BLaER1 treated with 17β-estradiol and CSF1 and Interleukin-3, amounts not matched to agents 10 nM and 100 nM (cell line): ENCODE measurements around the gene COL9A3.

Experiments used
- H3K27ac ChIP-seq, 11 experiments: shearing (Covaris generic); formaldehyde crosslinking; 2 replicates each; pipeline ENCODE4 v1.8.1; 2022
- H3K27me3 ChIP-seq, 11 experiments: shearing (Covaris generic); formaldehyde crosslinking; 2 replicates each; pipeline ENCODE4 v1.8.1; 2022
- H3K36me3 ChIP-seq, 11 experiments: shearing (Covaris generic); formaldehyde crosslinking; 2 replicates each; pipeline ENCODE4 v1.8.1; 2022
- H3K4me1 ChIP-seq, 10 experiments: shearing (Covaris generic); formaldehyde crosslinking; 2 replicates each; pipeline ENCODE4 v1.8.1; 2022
- H3K4me2 ChIP-seq, 11 experiments: shearing (Covaris generic); formaldehyde crosslinking; 2 replicates each; pipeline ENCODE4 v1.8.1; 2022
- H3K4me3 ChIP-seq, 10 experiments: shearing (Covaris generic); formaldehyde crosslinking; 2 replicates each; pipeline ENCODE4 v1.8.1; 2022
- H3K9ac ChIP-seq, 11 experiments: shearing (Covaris generic); formaldehyde crosslinking; 2 replicates each; pipeline ENCODE4 v1.8.1; 2022
- H3K9me3 ChIP-seq, 11 experiments: shearing (Covaris generic); formaldehyde crosslinking; replicated peaks in 1 of 11; 2 replicates each; pipeline ENCODE4 v1.8.1; 2022
- H4K20me1 ChIP-seq, 11 experiments: shearing (Covaris generic); formaldehyde crosslinking; 2 replicates each; pipeline ENCODE4 v1.8.1; 2022
- Cebpa-rat ChIP-seq, 11 experiments: shearing (Covaris generic); IDR thresholded peaks; 2 replicates each; pipeline ENCODE4 v1.8.1; 2022

COL9A3 gene

DNA sequence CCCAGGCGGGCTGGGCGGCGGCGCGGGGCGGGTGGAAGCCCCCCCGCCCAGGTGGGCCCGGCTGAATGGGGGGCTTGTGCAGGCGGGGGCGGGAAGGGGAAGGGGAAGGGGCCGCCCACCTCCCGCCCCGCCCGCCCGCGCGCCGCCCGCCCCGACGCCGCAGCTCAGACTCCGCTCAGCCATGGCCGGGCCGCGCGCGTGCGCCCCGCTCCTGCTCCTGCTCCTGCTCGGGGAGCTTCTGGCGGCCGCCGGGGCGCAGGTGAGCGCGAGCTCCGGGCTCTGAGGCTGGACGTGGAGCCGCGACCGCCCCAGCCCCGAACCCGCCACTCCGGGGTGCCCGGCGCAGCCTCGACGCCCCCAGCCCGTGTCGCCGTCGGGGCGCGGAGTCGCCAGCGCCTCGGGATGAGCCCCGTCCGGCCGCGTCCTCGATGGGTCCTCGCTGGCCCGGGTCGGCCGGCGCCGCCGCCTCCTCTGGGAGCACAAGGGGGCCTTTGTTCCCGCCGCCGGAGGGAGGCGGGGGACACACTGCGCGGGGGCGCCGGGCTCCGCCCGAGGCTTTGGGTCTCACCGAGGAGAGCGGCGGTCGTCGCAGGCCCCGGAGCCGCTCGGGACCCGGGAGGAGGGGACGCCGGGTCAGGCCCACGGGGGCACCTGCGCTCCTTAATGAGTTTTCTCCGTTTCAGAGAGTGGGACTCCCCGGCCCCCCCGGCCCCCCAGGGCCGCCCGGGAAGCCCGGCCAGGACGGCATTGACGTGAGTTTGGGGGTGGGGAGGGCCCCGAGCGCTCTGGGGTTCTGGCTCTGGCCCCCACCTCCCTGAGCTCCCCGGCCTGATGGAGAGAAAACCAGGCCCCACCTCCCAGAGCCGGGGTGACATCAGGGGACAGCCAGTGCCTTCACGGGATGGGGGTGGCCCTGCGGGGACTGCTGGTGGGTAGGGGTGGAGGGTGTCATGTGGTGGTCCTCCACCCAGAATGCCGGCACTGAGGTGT lies at the start of gene COL9A3:
COL9A3 (plus strand) TSS at position 167 of the 990 bp plus-strand sequence; CDS start at position 182, 15 bp downstream.
- Histone ChIP-seq H3K36me3 (peaks cover 16 to 24% (median 20%) of the 10 kb centered on the region in 11 experiments), H3K4me1 (peaks cover 57 to 94% (median 90%) of the 10 kb centered on the region in 10 experiments), H3K4me2 (peak within 1 kb of the TSS; percentile 85 to 99 (median 95)), H3K27me3 (peaks cover 65 to 77% (median 71%) of the 10 kb centered on the region in 11 experiments), H4K20me1 (peaks cover 34 to 94% (median 74%) of the 10 kb centered on the region in 11 experiments), H3K9me3 (no peaks in the 10 kb centered on the region), H3K4me3 (peak within 1 kb of the TSS; percentile 35 to 66 (median 53)), H3K9ac (peak within 1 kb of the TSS; percentile 17 to 78 (median 57); a peak in 18 of 22 replicates), H3K27ac (peak within 1 kb of the TSS in 3 of 11 experiments; percentile 35 to 47 (median 40); a peak in 6 of 22 replicates)
- TF ChIP-seq Cebpa-rat (IDR thresholded peaks at IDR 0.05), result no peak

DNA sequence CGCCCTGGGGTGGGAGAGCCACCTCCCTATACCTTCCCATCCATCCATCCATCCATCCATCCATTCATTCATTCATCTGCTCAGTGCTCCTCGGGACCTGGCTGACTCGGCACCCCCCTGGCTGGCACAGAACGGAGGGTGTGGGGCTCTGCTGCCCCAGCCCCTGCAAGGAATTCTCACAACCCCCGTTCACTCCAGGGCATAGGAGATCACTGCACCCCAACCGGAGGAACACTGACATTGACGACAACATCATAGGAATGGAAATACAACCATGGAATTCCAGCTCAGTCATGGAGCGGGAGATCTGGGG lies 48.7 kb upstream of the COL9A3 start:
- Histone ChIP-seq H3K36me3 (no peaks in the 10 kb centered on the region), H4K20me1 (no peaks in the 10 kb centered on the region), H3K9me3 (no peaks in the 10 kb centered on the region), H3K4me3 (no peak overlapping the region), H3K27ac (peak overlapping the region in 3 of 11 experiments; percentile 28 to 53 (median 47); a peak in 2 of 22 replicates), H3K9ac (peak overlapping the region in 1 of 11 experiments; percentile 50; a peak in 1 of 22 replicates), H3K4me1 (peaks cover 23 to 87% (median 69%) of the 10 kb centered on the region in 10 experiments), H3K27me3 (no peaks in the 10 kb centered on the region), H3K4me2 (peak overlapping the region in 8 of 11 experiments; percentile 14 to 59 (median 50); a peak in 14 of 22 replicates)
- TF ChIP-seq Cebpa-rat (IDR thresholded peaks at IDR 0.05), result no peak

DNA sequence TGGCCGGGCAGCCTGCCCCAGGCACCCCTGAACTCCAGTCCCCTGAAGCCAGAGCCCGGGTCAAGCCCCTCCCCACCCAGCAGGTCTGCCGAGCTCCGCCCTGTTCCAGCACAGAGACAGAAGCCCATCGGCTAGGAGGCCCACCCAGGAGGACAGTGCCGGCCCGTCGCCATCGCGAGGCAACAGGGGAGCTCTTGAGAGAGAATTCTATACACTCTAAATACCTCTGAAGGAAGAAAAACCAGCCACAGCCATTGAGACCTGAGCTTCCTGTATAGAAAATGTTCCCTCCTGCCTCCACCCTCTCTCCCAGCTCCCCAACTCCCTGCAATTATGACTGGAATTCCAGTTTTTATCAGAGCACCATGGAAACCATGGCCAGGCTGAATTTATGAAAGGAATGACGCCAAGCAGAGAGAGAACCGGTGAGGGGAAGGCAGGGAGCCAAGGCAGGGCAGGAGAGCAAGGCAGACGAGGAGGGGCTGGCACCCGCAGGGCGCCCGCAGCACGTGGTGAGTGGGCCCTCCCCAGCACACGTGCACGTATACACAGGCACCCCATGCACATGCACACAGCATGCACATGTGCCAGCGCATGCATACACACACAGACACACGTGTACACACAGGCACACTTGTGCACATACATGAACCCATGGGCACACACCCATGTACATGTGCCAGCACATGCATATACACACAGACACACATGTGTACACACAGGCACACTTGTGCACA lies 48.1 kb upstream of the COL9A3 start:
- no peaks in the 10 kb centered on the region for H3K36me3 ChIP-seq
- no peaks in the 10 kb centered on the region for H3K27me3 ChIP-seq
- no peak for TF ChIP-seq Cebpa-rat (IDR thresholded peaks at IDR 0.05)
- peak overlapping the region in 8 of 11 experiments; percentile 14 to 59 (median 50); a peak in 11 of 22 replicates for H3K4me2 ChIP-seq
- peak overlapping the region in 1 of 11 experiments; percentile 47; a peak in 1 of 22 replicates for H3K27ac ChIP-seq
- H3K9me3 ChIP-seq, result no peaks in the 10 kb centered on the region
- no peaks in the 10 kb centered on the region for H4K20me1 ChIP-seq
- H3K4me1 ChIP-seq, result peaks cover 27 to 92% (median 74%) of the 10 kb centered on the region in 10 experiments
- no peak overlapping the region for H3K9ac ChIP-seq
- no peak overlapping the region for H3K4me3 ChIP-seq

DNA sequence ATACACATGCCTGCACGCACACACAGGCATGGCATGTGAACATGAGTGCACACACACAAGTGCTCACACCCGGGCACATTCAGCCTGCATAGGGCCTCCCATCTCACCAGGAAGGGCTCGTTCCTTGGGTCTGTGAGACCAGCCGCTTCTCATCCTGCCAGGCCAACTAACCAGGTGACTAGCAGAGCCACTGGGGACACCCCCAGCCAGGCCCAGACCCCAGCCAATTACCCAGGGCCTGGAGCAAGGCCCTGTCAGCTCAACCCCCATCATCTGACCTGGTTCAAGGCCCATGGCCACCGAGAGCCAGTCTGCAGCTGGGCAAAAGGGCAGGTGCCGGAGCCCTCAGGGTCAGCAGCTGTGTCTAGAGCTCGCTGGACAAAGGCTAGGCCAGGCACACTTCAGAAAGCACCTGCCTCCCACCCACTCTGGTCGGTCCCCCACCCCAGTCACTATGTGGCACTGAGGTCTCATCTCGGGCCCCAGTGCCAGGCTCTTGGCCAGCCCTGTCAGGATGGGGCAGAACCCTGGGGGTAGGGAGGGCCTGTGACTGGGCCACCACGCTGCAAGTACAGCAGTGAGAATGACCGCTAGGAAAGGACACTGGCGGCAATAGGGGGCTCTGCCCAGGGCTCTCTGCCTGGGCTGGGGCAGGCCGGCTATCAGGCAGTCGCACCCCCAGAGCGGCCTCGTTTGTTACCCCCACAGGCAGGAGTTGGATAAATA lies 47.3 kb upstream of the COL9A3 start:
- peaks cover 35 to 97% (median 82%) of the 10 kb centered on the region in 10 experiments for H3K4me1 ChIP-seq
- H3K27me3 ChIP-seq, result no peaks in the 10 kb centered on the region
- H4K20me1 ChIP-seq, result no peaks in the 10 kb centered on the region
- no peak overlapping the region for H3K27ac ChIP-seq
- H3K36me3 ChIP-seq, result no peaks in the 10 kb centered on the region
- no peak for TF ChIP-seq Cebpa-rat (IDR thresholded peaks at IDR 0.05)
- no peak overlapping the region for H3K4me3 ChIP-seq
- H3K9me3 ChIP-seq, result no peaks in the 10 kb centered on the region
- H3K4me2 ChIP-seq, result peak overlapping the region in 4 of 11 experiments; percentile 52 to 92 (median 87); a peak in 2 of 22 replicates
- H3K9ac ChIP-seq, result no peak overlapping the region

DNA sequence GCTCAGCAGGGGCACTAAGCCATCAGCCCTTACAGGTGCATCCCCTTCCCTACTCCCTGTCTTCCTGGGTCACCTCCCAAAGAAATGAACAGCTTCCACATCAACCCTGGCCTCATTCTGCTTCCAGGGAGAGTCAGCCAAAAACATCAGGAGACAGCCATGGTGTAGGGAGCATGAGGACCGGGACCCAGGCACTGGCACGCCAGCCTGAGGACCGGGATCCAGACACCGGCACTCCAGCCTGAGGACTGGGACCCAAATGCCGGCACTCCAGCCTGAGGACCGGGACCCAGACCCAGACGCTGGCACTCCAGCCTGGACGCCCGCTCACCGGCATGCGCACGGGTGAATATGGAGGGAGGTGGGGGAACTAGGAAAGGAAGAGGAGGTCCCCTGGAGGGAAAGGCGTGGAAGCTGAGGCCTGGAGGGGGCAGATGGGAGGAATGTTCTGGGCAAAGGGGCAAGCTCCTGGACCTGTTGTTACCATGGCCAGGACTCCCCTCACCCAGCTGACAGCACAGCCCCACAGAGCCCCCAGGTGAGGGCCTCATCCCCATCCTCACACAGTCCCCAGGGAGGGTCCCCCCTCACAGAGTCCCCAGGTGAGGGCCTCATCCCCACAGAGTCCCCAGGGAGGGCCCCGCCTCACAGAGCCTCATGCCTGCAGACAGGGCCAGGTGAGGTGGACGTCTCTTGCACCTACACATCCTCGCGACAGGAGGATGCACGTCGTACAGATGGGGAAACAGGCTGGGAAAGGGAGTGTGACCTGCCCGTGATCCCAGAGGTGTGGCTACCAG lies 46.5 kb upstream of the COL9A3 start:
- no peaks in the 10 kb centered on the region for H4K20me1 ChIP-seq
- H3K9ac ChIP-seq, result 0 out of 22 replicates have a peak overlapping the region, but pooled peaks of 1 of the 11 experiments have one; percentile 6
- H3K9me3 ChIP-seq, result no peaks in the 10 kb centered on the region
- no peaks in the 10 kb centered on the region for H3K27me3 ChIP-seq
- no peak for TF ChIP-seq Cebpa-rat (IDR thresholded peaks at IDR 0.05)
- H3K4me3 ChIP-seq, result no peak overlapping the region
- H3K4me1 ChIP-seq, result peaks cover 43 to 97% (median 85%) of the 10 kb centered on the region in 10 experiments
- H3K36me3 ChIP-seq, result no peaks in the 10 kb centered on the region
- no peak overlapping the region for H3K27ac ChIP-seq
- H3K4me2 ChIP-seq, result peak overlapping the region in 10 of 11 experiments; percentile 33 to 92 (median 81); a peak in 17 of 22 replicates

DNA sequence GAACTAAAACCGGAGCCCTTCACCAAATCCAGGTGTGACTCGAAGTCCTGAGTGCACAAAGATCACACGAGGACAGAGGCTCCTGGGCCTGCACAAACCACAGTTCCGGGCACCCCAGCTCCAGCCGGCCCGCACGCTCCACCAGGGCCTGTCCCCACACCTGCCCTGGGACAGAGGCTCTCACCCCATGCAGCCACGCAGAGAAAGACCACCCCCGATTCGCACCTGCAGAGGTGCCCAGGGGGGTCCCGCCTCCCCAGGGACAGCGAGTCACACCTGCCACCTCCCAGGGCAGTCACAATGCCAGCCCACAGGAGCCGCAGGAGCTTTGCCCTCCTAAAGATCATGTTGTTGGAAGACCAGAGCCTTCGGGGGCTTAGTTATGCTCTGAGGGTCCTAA lies 45.9 kb upstream of the COL9A3 start:
- Histone ChIP-seq H3K4me3 (no peak overlapping the region), H3K4me1 (peaks cover 49 to 97% (median 87%) of the 10 kb centered on the region in 10 experiments), H3K9me3 (no peaks in the 10 kb centered on the region), H3K27me3 (no peaks in the 10 kb centered on the region), H3K4me2 (peak overlapping the region; percentile 33 to 92 (median 77); a peak in 18 of 22 replicates), H3K9ac (0 out of 22 replicates have a peak overlapping the region, but pooled peaks of 1 of the 11 experiments have one; percentile 6), H3K36me3 (no peaks in the 10 kb centered on the region), H4K20me1 (no peaks in the 10 kb centered on the region), H3K27ac (no peak overlapping the region)
- TF ChIP-seq Cebpa-rat (IDR thresholded peaks at IDR 0.05), result no peak

DNA sequence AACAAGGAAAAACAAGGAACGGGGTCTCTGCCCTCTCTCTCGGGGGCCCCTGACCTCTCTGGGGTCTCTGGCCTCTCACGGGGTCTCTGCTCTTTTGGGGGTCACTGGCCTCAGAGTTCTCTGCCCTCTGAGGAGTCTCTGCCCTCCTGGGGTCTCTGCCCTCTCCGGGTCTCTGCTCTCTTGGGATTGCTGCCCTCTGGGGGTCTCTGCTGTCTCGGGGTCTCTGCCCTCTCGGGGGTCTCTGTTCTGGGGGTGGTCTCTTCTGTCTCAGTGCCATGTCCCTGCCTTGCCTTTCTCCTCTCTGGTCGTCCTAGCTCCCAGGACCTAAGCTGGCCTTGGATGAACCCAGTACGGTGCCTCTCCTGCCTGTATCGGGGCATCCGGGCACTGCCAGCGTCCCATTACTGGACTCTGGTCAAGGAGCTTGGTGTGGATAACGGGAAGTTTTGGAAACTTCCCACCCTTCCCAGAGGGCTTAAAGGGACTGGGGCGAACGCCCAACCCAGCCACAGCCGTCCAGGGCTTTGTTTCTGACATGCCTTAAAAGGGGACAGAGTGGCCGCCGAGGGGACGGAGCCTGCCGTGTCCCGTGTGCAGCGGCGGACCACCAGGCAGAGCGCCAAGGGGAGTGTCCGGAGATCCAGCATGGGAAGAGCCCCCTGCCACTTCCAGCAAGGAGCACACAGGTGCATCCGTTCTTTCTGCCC lies 45.3 kb upstream of the COL9A3 start:
- Histone ChIP-seq H3K4me1 (peaks cover 56 to 98% (median 89%) of the 10 kb centered on the region in 10 experiments), H3K4me2 (peak overlapping the region; percentile 63 to 98 (median 85)), H3K9ac (peak overlapping the region in 3 of 11 experiments; percentile 6 to 52 (median 11); a peak in 2 of 22 replicates), H3K27me3 (no peaks in the 10 kb centered on the region), H3K4me3 (no peak overlapping the region), H3K27ac (peak overlapping the region in 2 of 11 experiments; percentile 33 to 42; a peak in 1 of 22 replicates), H3K36me3 (no peaks in the 10 kb centered on the region), H3K9me3 (no peaks in the 10 kb centered on the region), H4K20me1 (no peaks in the 10 kb centered on the region)
- no peak for TF ChIP-seq Cebpa-rat (IDR thresholded peaks at IDR 0.05)
